Measurements from ENCODE around the gene NXPH4. TPM values are rescaled to one million over a fixed set of nuclear protein-coding genes. Genes with fewer than 3 reads are reported as not detected.

Gene NXPH4
- total and polyA plus RNA-seq, 10 of the 15 experiments (the other 5 are each of a cell fraction or from before 2014, with no cell fraction given) = 0.03 to 0.26 TPM; not detected in 8

DNA sequence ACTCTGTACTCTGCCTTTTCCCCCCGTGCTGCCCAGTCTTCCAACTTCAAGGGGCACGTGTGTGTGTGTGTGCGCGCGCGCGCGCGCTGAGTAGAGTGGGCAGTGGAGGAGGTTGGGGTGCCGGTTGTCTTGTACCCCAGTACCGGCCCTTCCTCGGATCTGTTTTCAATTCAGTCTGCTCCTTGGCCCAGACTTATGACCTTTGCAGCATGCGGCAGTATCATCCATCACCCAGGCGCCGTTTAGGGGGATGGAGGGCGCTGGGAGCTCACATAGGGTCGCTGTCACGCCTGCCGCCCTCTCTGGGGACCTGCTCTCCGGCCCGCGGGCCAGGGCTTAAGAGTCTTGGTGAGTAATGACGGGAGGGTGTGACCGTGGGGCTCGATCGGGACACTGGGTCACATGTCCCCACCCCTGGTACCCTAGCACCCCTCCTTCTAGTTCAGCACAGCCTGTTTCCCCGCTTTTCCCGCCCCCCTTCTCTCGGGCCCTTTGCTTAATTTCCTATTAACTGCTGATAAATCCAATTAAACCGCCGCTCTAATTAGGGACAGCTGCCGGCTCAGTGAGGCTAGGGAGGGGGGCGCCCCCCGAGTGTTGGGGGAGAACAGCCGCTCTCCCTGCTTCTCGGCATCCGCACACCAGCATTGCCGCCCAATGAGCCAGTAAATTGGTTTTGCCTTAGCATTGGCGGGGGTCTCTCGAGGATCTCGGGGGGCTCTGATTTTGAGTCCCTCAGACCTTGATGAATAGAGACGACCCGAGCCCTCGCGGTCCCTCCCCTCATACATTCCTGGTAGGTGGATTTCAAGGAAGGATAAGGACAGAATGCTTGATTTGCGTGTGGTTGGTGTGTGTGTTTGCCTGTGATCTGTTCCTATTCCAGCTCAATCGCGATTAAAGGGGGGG lies 25.1 kb downstream of the NXPH4 start:
- TF ChIP-seq SUZ12 (IDR thresholded peaks at IDR 0.05; ENCODE audit: unreplicated experiment) = peak; percentile 31
- TF ChIP-seq, protein P1, sequence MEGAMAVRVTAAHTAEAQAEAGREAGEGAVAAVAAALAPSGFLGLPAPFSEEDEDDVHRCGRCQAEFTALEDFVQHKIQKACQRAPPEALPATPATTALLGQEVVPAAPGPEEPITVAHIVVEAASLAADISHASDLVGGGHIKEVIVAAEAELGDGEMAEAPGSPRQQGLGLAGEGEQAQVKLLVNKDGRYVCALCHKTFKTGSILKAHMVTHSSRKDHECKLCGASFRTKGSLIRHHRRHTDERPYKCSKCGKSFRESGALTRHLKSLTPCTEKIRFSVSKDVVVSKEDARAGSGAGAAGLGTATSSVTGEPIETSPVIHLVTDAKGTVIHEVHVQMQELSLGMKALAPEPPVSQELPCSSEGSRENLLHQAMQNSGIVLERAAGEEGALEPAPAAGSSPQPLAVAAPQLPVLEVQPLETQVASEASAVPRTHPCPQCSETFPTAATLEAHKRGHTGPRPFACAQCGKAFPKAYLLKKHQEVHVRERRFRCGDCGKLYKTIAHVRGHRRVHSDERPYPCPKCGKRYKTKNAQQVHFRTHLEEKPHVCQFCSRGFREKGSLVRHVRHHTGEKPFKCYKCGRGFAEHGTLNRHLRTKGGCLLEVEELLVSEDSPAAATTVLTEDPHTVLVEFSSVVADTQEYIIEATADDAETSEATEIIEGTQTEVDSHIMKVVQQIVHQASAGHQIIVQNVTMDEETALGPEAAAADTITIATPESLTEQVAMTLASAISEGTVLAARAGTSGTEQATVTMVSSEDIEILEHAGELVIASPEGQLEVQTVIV (IDR thresholded peaks at IDR 0.05; ENCODE audit: borderline replicate concordance, partially characterized antibody) = no peak
- BruUV-seq (replicated peaks) = no TSS peak
- Histone ChIP-seq H3K4me2 (ENCODE audit: control insufficient read depth, insufficient read depth) (no peak overlapping the region), H3K79me2 (ENCODE audit: control insufficient read depth, insufficient read depth, low read length) (no peaks in the 10 kb centered on the region), H4K20me1 (ENCODE audit: control insufficient read depth, insufficient read depth) (peaks cover 2% of the 10 kb centered on the region; the same call in 1 of the 2 replicates), H3K9ac (ENCODE audit: control insufficient read depth, insufficient read depth, low read length) (no peak overlapping the region), H3K36me3 (ENCODE audit: control insufficient read depth in 2 of 2, insufficient read depth in 2 of 2, low read length in 1 of 2) (no peaks in the 10 kb centered on the region), H3K9me3 (replicated peaks; ENCODE audit: control insufficient read depth, insufficient read depth, low read length) (no peaks in the 10 kb centered on the region), H3K27ac (ENCODE audit: control insufficient read depth, insufficient read depth) (no peak overlapping the region), H3K4me1 (ENCODE audit: control insufficient read depth, insufficient read depth, low read length) (peaks cover 50% of the 10 kb centered on the region), H3K27me3 (replicated peaks in 1 of 2; ENCODE audit: control insufficient read depth in 2 of 2, insufficient read depth in 2 of 2, low read length in 1 of 2) (peaks cover 5 to 8% of the 10 kb centered on the region in 2 experiments; a peak in 3 of 4 replicates), H3K4me3 (no peak overlapping the region), H2AFZ (ENCODE audit: control insufficient read depth, low read depth, low read length) (no peak overlapping the region)
- in situ Hi-C loops (cut with MboI) (no loop called here), intact Hi-C loops (cut with micrococcal nuclease; ENCODE audit: unreplicated experiment) (loop anchor here (2.0 to 5.0 kb wide), 2 partner anchors 59 to 119 kb away; no protein-coding TSS in a partner anchor)
- CTCF ChIA-PET = interaction anchor here (1.1 to 10.7 kb wide), 22 partner anchors 9 to 475 kb away, joined by 3 to 271 read pairs (median 8); partner anchors contain the start of genes INHBE, LRP1, SHMT2 and STAC3
- 22% methylated on average over 48 of the region's 48 CpGs for WGBS (ENCODE audit: insufficient coverage, insufficient replicate concordance, low lambda C conversion rate, missing lambda C conversion rate)
- ATAC-seq = no peak
- POLR2A ChIA-PET = interaction anchor here (0.5 to 2.8 kb wide), 6 partner anchors 12 to 665 kb away, joined by 3 to 15 read pairs (median 4); partner anchors contain the start of gene SHMT2
- RAD21 ChIA-PET (ENCODE audit: unreplicated experiment) = interaction anchor here (1.0 to 14.4 kb wide), 8 partner anchors 12 to 217 kb away, joined by 3 to 85 read pairs (median 6); partner anchors contain the start of genes GLI1, INHBE and SHMT2
- FAIRE-seq = peak; percentile 61
- SMC1A ChIA-PET (ENCODE audit: uncharacterized antibody, unreplicated experiment) = interaction anchor here (1.0 to 8.1 kb wide), 4 partner anchors 12 to 217 kb away, joined by 3 to 55 read pairs (median 8); partner anchors contain the start of genes INHBE and SHMT2
- no peak for DNase-seq (ENCODE audit: low read depth, low spot score)
